EL (cell line): Measurements from ENCODE around the gene OR10H5.

Source experiments
- DNase-seq: peaks from one replicate; pipeline ENCODE4 v3.0.0-alpha.2; 2016

The OR10H5 gene

GRCh38 chr19:15850385-15850784 is 62.9 kb downstream of the OR10H5 start:
- DNase-seq: no peak
